Cardiac fibroblast (primary cell): ENCODE data around the gene OR14C36.
"Not testable (repeated sequence)": the region's sequence is repeated elsewhere in the genome, so short reads cannot be mapped to it uniquely, and the experiment has no call there.

Experiments used
- DNase-seq, 2 donors: peaks; one replicate each; pipeline versions ENCODE4 v3.0.0 to v3.0.0-alpha.2; 2010; ENCODE audit warnings: low read depth in 2 of 2
- H3K4me3 ChIP-seq, 2 donors: replicated peaks in 1 of 2; 1 replicate in 1 of 2; 2 replicates in 1 of 2; pipeline ENCODE4 v1.5.1; 2011; ENCODE audit warnings: low read depth in 2 of 2, low read length in 2 of 2, mild to moderate bottlenecking in 2 of 2, moderate library complexity in 1 of 2
- CTCF ChIP-seq: IDR thresholded peaks from one replicate; pipeline ENCODE4 v1.5.1; 2011; ENCODE audit warnings: low read depth, mild to moderate bottlenecking, low read length, inconsistent platforms

The OR14C36 gene

GRCh38 chr1:248348475-248348874, at the start of gene OR14C36:
TSS of gene OR14C36 (plus strand) at chr1:248348775. CDS start at chr1:248348775, 0 bp downstream.
- no peak for TF ChIP-seq CTCF
- H3K4me3 ChIP-seq, result no peak within 1 kb of the TSS
- no peak for DNase-seq

- DNase-seq, result no peak
- no peak within 1 kb of the TSS for H3K4me3 ChIP-seq
- no peak for TF ChIP-seq CTCF
Observed at GRCh38 chr1:248303324-248303723, 45.3 kb upstream of the OR14C36 start, which contains the start of gene OR2T12. TSS of gene OR2T12 (minus strand) at chr1:248303424. CDS start at chr1:248295578, 7,846 bp downstream.

GRCh38 chr1:248305672-248306071, 42.9 kb upstream of the OR14C36 start:
- not testable (repeated sequence) for H3K4me3 ChIP-seq, DNase-seq

- no peak overlapping the region for H3K4me3 ChIP-seq
- no peak for TF ChIP-seq CTCF
- DNase-seq, result no peak
Observed at GRCh38 chr1:248306103-248306502, 42.5 kb upstream of the OR14C36 start.

- H3K4me3 ChIP-seq, result not testable (repeated sequence)
Observed at GRCh38 chr1:248306740-248307139, 41.8 kb upstream of the OR14C36 start.

GRCh38 chr1:248316796-248317195, 31.8 kb upstream of the OR14C36 start:
- H3K4me3 ChIP-seq, result no peak overlapping the region
- DNase-seq, result no peak
- TF ChIP-seq CTCF, result no peak

More at GRCh38 chr1:248306740-248307139, 41.8 kb upstream of the OR14C36 start:
- DNase-seq, result not testable (repeated sequence)

- no peak within 1 kb of the TSS for H3K4me3 ChIP-seq
- TF ChIP-seq CTCF, result no peak
- no peak for DNase-seq
Observed at GRCh38 chr1:248324468-248324867, 24.1 kb upstream of the OR14C36 start, which contains the start of gene OR2M7. TSS of gene OR2M7 (minus strand) at chr1:248324568. CDS start at chr1:248324568, 0 bp downstream.

- DNase-seq, result no peak
- no peak for TF ChIP-seq CTCF
Observed at GRCh38 chr1:248343451-248343850, 5.1 kb upstream of the OR14C36 start.

More at GRCh38 chr1:248343451-248343850, 5.1 kb upstream of the OR14C36 start:
- H3K4me3 ChIP-seq, result no peak overlapping the region
